IgD-negative memory B cell (primary cell): ENCODE results near the gene SMAD9. TPM values are rescaled to one million over a fixed set of nuclear protein-coding genes. Genes with fewer than 3 reads are reported as not detected.

Experiments
- H3K27ac Mint-ChIP-seq, 3 donors: one replicate each; pipeline ENCODE4 v1.8.0; 2020 to 2022; ENCODE audit warnings: mild to moderate bottlenecking in 3 of 3, mixed read lengths in 3 of 3, moderate library complexity in 1 of 3
- H3K27me3 Mint-ChIP-seq: one replicate; pipeline ENCODE4 v1.8.0; 2021; ENCODE audit warnings: mixed read lengths
- H3K36me3 Mint-ChIP-seq: one replicate; pipeline ENCODE4 v1.8.0; 2020; ENCODE audit warnings: mild to moderate bottlenecking, mixed read lengths
- H3K4me1 Mint-ChIP-seq, 3 donors: one replicate each; pipeline ENCODE4 v1.8.0; 2020 to 2022; ENCODE audit warnings: mixed read lengths in 3 of 3, mild to moderate bottlenecking in 1 of 3
- H3K4me3 Mint-ChIP-seq, 4 donors: one replicate each; pipeline ENCODE4 v1.8.0; 2020 to 2022; ENCODE audit warnings: mild to moderate bottlenecking in 4 of 4, mixed read lengths in 4 of 4, moderate library complexity in 3 of 4
- H3K9me3 Mint-ChIP-seq, 3 donors: one replicate each; pipeline ENCODE4 v1.8.0; 2020 to 2021; ENCODE audit warnings: mixed read lengths in 3 of 3, mild to moderate bottlenecking in 1 of 3
- polyA plus RNA-seq: library from polyadenylated mRNA; unstranded; fragments of 300-500 nt; fragmentation: Illumina TruSeq; gene quantifications from one replicate; pipeline ENCODE4 v1.2.3, GENCODE V29; 2021

Gene SMAD9
- polyA plus RNA-seq, 1 donor from 2014 or later = 0.04 TPM

GRCh38 chr13:36796052-36796451 is 124.0 kb downstream of the SMAD9 start:
- Mint-ChIP-seq H3K27ac (no peak overlapping the region), H3K9me3 (no peaks in the 10 kb centered on the region), H3K27me3 (peaks cover 8% of the 10 kb centered on the region), H3K36me3 (peaks cover 3% of the 10 kb centered on the region), H3K4me1 (no peaks in the 10 kb centered on the region), H3K4me3 (no peak overlapping the region)

GRCh38 chr13:36795463-36795862 is 124.6 kb downstream of the SMAD9 start:
- Mint-ChIP-seq H3K4me1 (no peaks in the 10 kb centered on the region), H3K27ac (peak overlapping the region in 1 of 3 donors; percentile 65), H3K36me3 (peaks cover 2% of the 10 kb centered on the region), H3K9me3 (no peaks in the 10 kb centered on the region), H3K4me3 (no peak overlapping the region), H3K27me3 (peaks cover 6% of the 10 kb centered on the region)

Other genes starting within 250 kb of the SMAD9 start
- not detected for gene SERTM1, start 246.2 kb downstream of the SMAD9 start, polyA plus RNA-seq
- gene RFXAP, start 101.0 kb downstream of the SMAD9 start, polyA plus RNA-seq = 5.1 TPM
- 49.7 TPM for gene ALG5, start 79.1 kb upstream of the SMAD9 start, polyA plus RNA-seq
- 72.9 TPM for gene EXOSC8, start 80.5 kb upstream of the SMAD9 start, polyA plus RNA-seq
- gene SUPT20H, start 139.4 kb upstream of the SMAD9 start, polyA plus RNA-seq = 40.8 TPM
- not detected for gene CSNK1A1L, start 185.4 kb upstream of the SMAD9 start, polyA plus RNA-seq